GM12878 (cell line): Measurements from ENCODE around the gene SORCS2. TPM values are rescaled to one million over a fixed set of nuclear protein-coding genes. Genes with fewer than 3 reads are reported as not detected.

Source experiments
- ATAC-seq: fragments of 200-7000 bp; cut with Tn5 transposase; 3 replicates; pipeline ENCODE4 v1.9.1; 2020; ENCODE audit warnings: mild to moderate bottlenecking, moderate library complexity
- BruUV-seq: library from RNA; stranded (reverse); fragments of 400-500 nt; replicated peaks from 2 replicates; lab custom pipeline; 2021; lab: Mats Ljungman, UMichigan
- CTCF ChIA-PET: fragments of 300-600 bp; sonication (Branson Sonifier 250); formaldehyde crosslinking; extraction: SDS; loops from one replicate; lab custom pipeline; 2021; ENCODE audit warnings: inconsistent platforms; lab: Yijun Ruan, JAX
- POLR2A ChIA-PET: fragments of 350-600 bp; formaldehyde crosslinking; extraction: SDS; loops from one replicate; lab custom pipeline; 2021; ENCODE audit warnings: inconsistent platforms; lab: Charles Lee
- RAD21 ChIA-PET: fragments of 300-600 bp; sonication (Branson Sonifier 250); formaldehyde crosslinking; loops from one replicate; lab custom pipeline; 2023; ENCODE audit warnings: antibody characterized with exemption; ENCODE audit not compliant: unreplicated experiment; lab: Charles Lee
- SMC1A ChIA-PET: fragments of 300-600 bp; sonication (Branson Sonifier 250); formaldehyde crosslinking; loops from one replicate; lab custom pipeline; 2023; ENCODE audit not compliant: unreplicated experiment, uncharacterized antibody; lab: Charles Lee
- DNase-seq: peaks from one replicate; pipeline ENCODE4 v3.0.0-alpha.2; 2011; ENCODE audit warnings: low read depth, low spot score
- FAIRE-seq: peaks from 3 replicates; lab custom pipeline; 2011; peaks lifted over from hg19 to GRCh38; lab: Jason Lieb, UNC
- H2AFZ ChIP-seq: 2 replicates; pipeline ENCODE4 v1.6.0; 2011; ENCODE audit warnings: low read depth, low read length, control low read depth; ENCODE audit not compliant: control insufficient read depth
- H3K27ac ChIP-seq: 2 replicates; pipeline ENCODE4 v1.5.1; 2011; ENCODE audit warnings: control low read depth; ENCODE audit not compliant: control insufficient read depth, insufficient read depth
- H3K27me3 ChIP-seq, 2 experiments: replicated peaks in 1 of 2; 2 replicates each; pipeline versions ENCODE4 v1.6.0 to v1.6.1; 2011; ENCODE audit warnings: low read length in 1 of 2; ENCODE audit not compliant: control insufficient read depth in 2 of 2, insufficient read depth in 2 of 2
- H3K36me3 ChIP-seq, 2 experiments: 2 replicates each; pipeline ENCODE4 v1.5.1; 2011; ENCODE audit warnings: low read length in 1 of 2; ENCODE audit not compliant: control insufficient read depth in 2 of 2, insufficient read depth in 2 of 2
- H3K4me1 ChIP-seq: 2 replicates; pipeline ENCODE4 v1.6.1; 2011; ENCODE audit warnings: mild to moderate bottlenecking, low read length, moderate library complexity, mixed read lengths; ENCODE audit not compliant: control insufficient read depth, insufficient read depth
- H3K4me2 ChIP-seq: 2 replicates; pipeline ENCODE4 v1.6.0; 2011; ENCODE audit warnings: control low read depth; ENCODE audit not compliant: control insufficient read depth, insufficient read depth
- H3K4me3 ChIP-seq: fragments of 200-600 bp; sonication (generic); 2 replicates; pipeline ENCODE4 v1.5.1; 2016
- H3K79me2 ChIP-seq: 2 replicates; pipeline ENCODE4 v1.6.0; 2011; ENCODE audit warnings: low read length; ENCODE audit not compliant: control insufficient read depth, insufficient read depth
- H3K9ac ChIP-seq: 2 replicates; pipeline ENCODE4 v1.8.0; 2011; ENCODE audit warnings: low read length, control low read depth, mixed read lengths; ENCODE audit not compliant: control insufficient read depth, insufficient read depth
- H3K9me3 ChIP-seq: replicated peaks from 3 replicates; pipeline ENCODE4 v1.5.1; 2011; ENCODE audit warnings: mild to moderate bottlenecking, low read length; ENCODE audit not compliant: control insufficient read depth, insufficient read depth
- H4K20me1 ChIP-seq: 2 replicates; pipeline ENCODE4 v1.6.0; 2011; ENCODE audit not compliant: control insufficient read depth, insufficient read depth
- FOXM1 ChIP-seq: IDR thresholded peaks from 2 replicates; pipeline ENCODE4 v1.6.1; 2012; ENCODE audit warnings: low read depth, mild to moderate bottlenecking, inconsistent platforms, low read length, moderate library complexity
- KDM1A ChIP-seq: fragments of 200-600 bp; sonication (generic); IDR thresholded peaks from 2 replicates; pipeline ENCODE4 v1.6.1; 2016; ENCODE audit warnings: borderline replicate concordance
- MXI1 ChIP-seq: fragments of 150-350 bp; IDR thresholded peaks from 2 replicates; pipeline ENCODE4 v1.6.1; 2011; ENCODE audit warnings: low read depth, mild to moderate bottlenecking, inconsistent platforms, low read length, improper control_type of control experiment
- NFYB ChIP-seq: IDR thresholded peaks from 2 replicates; pipeline ENCODE4 v1.6.1; 2011; ENCODE audit warnings: low read depth, mild to moderate bottlenecking, low read length, improper control_type of control experiment, moderate library complexity; ENCODE audit not compliant: insufficient read depth
- RAD51 ChIP-seq: fragments of 450-650 bp; IDR thresholded peaks from 2 replicates; pipeline ENCODE4 v1.6.1; 2016; ENCODE audit warnings: moderate library complexity, mild to moderate bottlenecking, inconsistent platforms
- SIX5 ChIP-seq: IDR thresholded peaks from 2 replicates; pipeline ENCODE4 v1.6.1; 2011; ENCODE audit warnings: mild to moderate bottlenecking, low read depth, low read length, moderate library complexity; ENCODE audit not compliant: severe bottlenecking
- WRNIP1 ChIP-seq: IDR thresholded peaks from 2 replicates; pipeline ENCODE4 v1.6.1; 2011; ENCODE audit warnings: low read depth, low read length, improper control_type of control experiment, borderline replicate concordance
- YBX1 ChIP-seq: fragments of 450-650 bp; IDR thresholded peaks from 2 replicates; pipeline ENCODE4 v1.6.1; 2016; ENCODE audit warnings: antibody characterized with exemption
- ZNF24 ChIP-seq: fragments of 450-650 bp; IDR thresholded peaks from 2 replicates; pipeline ENCODE4 v1.6.1; 2017; ENCODE audit warnings: antibody characterized with exemption, mild to moderate bottlenecking
- ZZZ3 ChIP-seq: IDR thresholded peaks from 2 replicates; pipeline ENCODE4 v1.6.1; 2011; ENCODE audit warnings: low read depth; ENCODE audit not compliant: control insufficient read depth, insufficient read length
- WGBS: methylation state at CpG from one replicate; pipeline ENCODE4 v1.1.6; 2016; ENCODE audit warnings: low lambda C conversion rate; ENCODE audit not compliant: insufficient replicate concordance, insufficient coverage; ENCODE audit errors: missing lambda C conversion rate; 5-methylcytosine and 5-hydroxymethylcytosine counted together
- in situ Hi-C: fragments of 300-500 bp; cut with MboI; formaldehyde crosslinking; loops from 9 replicates; pipeline ENCODE4 v1.14.3; 2018; ENCODE audit warnings: mixed read lengths
- intact Hi-C: fragments of 100-400 bp; cut with micrococcal nuclease; formaldehyde crosslinking; loops from one replicate; pipeline ENCODE4 v1.14.2; 2022; ENCODE audit not compliant: unreplicated experiment
- polyA plus RNA-seq, 11 experiments: library from polyadenylated mRNA; depleted of rRNA in 4 of 11; unstranded in 6 of 11; stranded (reverse) in 5 of 11; fragments of >200 nt; fragmentation: Nextera tagmentation in 4 of 11; fragmentation: Illumina TruSeq in 1 of 11; extraction: Ambion mirVana in 4 of 11; extraction: Trizol in 1 of 11; gene quantifications; 1 replicate in 1 of 11; 2 replicates in 10 of 11; pipeline versions ENCODE4 v1.2.1 to v1.2.3, GENCODE V29; 2011 to 2016; ENCODE audit warnings: inconsistent platforms in 2 of 11, missing spikeins in 2 of 11, low read depth in 1 of 11
- total RNA-seq, 4 experiments: library from RNA; depleted of rRNA in 3 of 4; stranded (reverse); fragments of >200 nt in 3 of 4; fragmentation: Illumina TruSeq in 1 of 4; extraction: Trizol in 1 of 4; gene quantifications; 2 replicates each; pipeline versions ENCODE4 v1.2.1 to v1.2.3, GENCODE V29; 2013 to 2021
- TF ChIP-seq, protein P1 (sequence below): fragments of 450-650 bp; IDR thresholded peaks from 2 replicates; pipeline ENCODE4 v1.6.1; 2016; ENCODE audit warnings: mild to moderate bottlenecking, moderate library complexity, borderline replicate concordance
- TF ChIP-seq, protein P2 (sequence below): fragments of 450-650 bp; conservative IDR thresholded peaks from 2 replicates; pipeline ENCODE4 v1.6.1; 2017; ENCODE audit warnings: mild to moderate bottlenecking, moderate library complexity

SORCS2 gene
- total and polyA plus RNA-seq, 10 of the 15 experiments (the other 5 are each of a cell fraction or from before 2014, with no cell fraction given): 0.01 to 0.15 (median 0.05) TPM; not detected in 5

DNA sequence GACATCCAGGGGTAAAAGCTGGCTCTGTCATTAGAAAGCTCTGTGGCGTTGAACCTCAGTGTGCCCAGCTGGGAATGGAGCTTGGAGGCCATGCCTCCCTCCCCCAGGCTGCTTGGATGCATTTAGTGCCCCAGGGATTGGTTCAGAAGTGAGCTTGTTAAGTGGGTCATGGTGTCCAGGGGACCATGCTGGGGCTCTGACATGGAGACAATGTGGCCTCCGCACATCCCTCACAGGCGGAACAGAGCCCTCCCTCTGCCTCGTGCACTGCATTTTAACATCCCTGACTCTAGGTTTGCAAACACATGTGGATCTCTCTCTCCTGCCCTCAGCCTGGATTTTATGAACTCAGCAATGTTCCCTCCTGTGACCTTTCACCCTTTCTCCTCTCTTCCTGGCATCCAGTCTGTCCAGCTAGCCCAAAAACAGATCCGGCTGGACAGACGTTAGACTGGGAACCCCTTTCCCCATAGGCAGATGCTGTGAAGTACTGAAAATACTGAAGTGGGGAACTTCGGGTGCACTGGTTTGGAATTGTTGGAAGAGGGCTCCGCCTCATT, 81.5 kb downstream of the SORCS2 start:
- no peak overlapping the region for H3K4me2 ChIP-seq
- ChIA-PET CTCF (no interaction called here), POLR2A (no interaction called here), SMC1A (no interaction called here), RAD21 (no interaction called here)
- intact Hi-C loops (no loop called here), in situ Hi-C loops (no loop called here)
- no peak overlapping the region for H3K27ac ChIP-seq
- TF ChIP-seq RAD51 (no peak), ZZZ3 (no peak), YBX1 (no peak), KDM1A (no peak), SIX5 (no peak), FOXM1 (no peak), NFYB (no peak), MXI1 (no peak), WRNIP1 (no peak), ZNF24 (no peak)
- TF ChIP-seq, protein P1, sequence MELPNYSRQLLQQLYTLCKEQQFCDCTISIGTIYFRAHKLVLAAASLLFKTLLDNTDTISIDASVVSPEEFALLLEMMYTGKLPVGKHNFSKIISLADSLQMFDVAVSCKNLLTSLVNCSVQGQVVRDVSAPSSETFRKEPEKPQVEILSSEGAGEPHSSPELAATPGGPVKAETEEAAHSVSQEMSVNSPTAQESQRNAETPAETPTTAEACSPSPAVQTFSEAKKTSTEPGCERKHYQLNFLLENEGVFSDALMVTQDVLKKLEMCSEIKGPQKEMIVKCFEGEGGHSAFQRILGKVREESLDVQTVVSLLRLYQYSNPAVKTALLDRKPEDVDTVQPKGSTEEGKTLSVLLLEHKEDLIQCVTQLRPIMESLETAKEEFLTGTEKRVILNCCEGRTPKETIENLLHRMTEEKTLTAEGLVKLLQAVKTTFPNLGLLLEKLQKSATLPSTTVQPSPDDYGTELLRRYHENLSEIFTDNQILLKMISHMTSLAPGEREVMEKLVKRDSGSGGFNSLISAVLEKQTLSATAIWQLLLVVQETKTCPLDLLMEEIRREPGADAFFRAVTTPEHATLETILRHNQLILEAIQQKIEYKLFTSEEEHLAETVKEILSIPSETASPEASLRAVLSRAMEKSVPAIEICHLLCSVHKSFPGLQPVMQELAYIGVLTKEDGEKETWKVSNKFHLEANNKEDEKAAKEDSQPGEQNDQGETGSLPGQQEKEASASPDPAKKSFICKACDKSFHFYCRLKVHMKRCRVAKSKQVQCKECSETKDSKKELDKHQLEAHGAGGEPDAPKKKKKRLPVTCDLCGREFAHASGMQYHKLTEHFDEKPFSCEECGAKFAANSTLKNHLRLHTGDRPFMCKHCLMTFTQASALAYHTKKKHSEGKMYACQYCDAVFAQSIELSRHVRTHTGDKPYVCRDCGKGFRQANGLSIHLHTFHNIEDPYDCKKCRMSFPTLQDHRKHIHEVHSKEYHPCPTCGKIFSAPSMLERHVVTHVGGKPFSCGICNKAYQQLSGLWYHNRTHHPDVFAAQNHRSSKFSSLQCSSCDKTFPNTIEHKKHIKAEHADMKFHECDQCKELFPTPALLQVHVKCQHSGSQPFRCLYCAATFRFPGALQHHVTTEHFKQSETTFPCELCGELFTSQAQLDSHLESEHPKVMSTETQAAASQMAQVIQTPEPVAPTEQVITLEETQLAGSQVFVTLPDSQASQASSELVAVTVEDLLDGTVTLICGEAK: no peak
- TF ChIP-seq, protein P2, sequence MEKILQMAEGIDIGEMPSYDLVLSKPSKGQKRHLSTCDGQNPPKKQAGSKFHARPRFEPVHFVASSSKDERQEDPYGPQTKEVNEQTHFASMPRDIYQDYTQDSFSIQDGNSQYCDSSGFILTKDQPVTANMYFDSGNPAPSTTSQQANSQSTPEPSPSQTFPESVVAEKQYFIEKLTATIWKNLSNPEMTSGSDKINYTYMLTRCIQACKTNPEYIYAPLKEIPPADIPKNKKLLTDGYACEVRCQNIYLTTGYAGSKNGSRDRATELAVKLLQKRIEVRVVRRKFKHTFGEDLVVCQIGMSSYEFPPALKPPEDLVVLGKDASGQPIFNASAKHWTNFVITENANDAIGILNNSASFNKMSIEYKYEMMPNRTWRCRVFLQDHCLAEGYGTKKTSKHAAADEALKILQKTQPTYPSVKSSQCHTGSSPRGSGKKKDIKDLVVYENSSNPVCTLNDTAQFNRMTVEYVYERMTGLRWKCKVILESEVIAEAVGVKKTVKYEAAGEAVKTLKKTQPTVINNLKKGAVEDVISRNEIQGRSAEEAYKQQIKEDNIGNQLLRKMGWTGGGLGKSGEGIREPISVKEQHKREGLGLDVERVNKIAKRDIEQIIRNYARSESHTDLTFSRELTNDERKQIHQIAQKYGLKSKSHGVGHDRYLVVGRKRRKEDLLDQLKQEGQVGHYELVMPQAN: no peak
- no peaks in the 10 kb centered on the region; a peak in 2 of 4 replicates for H3K27me3 ChIP-seq
- no peaks in the 10 kb centered on the region for H3K4me1 ChIP-seq
- no peak overlapping the region for H3K4me3 ChIP-seq
- H3K9me3 ChIP-seq: no peaks in the 10 kb centered on the region
- ATAC-seq: no peak
- no peak overlapping the region for H2AFZ ChIP-seq
- no peak for DNase-seq
- FAIRE-seq: no peak
- no TSS peak for BruUV-seq
- H4K20me1 ChIP-seq: no peaks in the 10 kb centered on the region
- 19% methylated on average over 8 of the region's 8 CpGs for WGBS
- H3K36me3 ChIP-seq: no peaks in the 10 kb centered on the region
- H3K9ac ChIP-seq: no peak overlapping the region
- H3K79me2 ChIP-seq: no peaks in the 10 kb centered on the region
